Body of pancreas (tissue), 4 donors: ENCODE data around the gene ERCC4. TPM values are rescaled to one million over a fixed set of nuclear protein-coding genes. Genes with fewer than 3 reads are reported as not detected.

Experiments used
- ATAC-seq: fragments of 150-250 bp; one replicate; pipeline ENCODE4 v1.9.1; 2016
- DNase-seq, 4 donors: peaks; one replicate each; pipeline ENCODE4 v3.0.0-alpha.2; 2019
- H3K27ac ChIP-seq, 4 donors: fragments of 200-600 bp; sonication (generic); 1 replicate in 3 of 4; 2 replicates in 1 of 4; pipeline versions ENCODE4 v1.5.1 to v1.6.1; 2016 to 2019; ENCODE audit warnings: mild to moderate bottlenecking in 1 of 4, mixed read lengths in 1 of 4, moderate library complexity in 1 of 4
- H3K27me3 ChIP-seq, 2 donors: fragments of 200-600 bp; sonication (generic); one replicate each; pipeline ENCODE4 v1.6.0; 2016; ENCODE audit warnings: mild to moderate bottlenecking in 1 of 2
- H3K36me3 ChIP-seq, 2 donors: fragments of 200-600 bp; sonication (generic); replicated peaks in 1 of 2; 2 replicates each; pipeline ENCODE4 v1.5.1; 2016; ENCODE audit warnings: low read depth in 2 of 2; ENCODE audit not compliant: insufficient read depth in 1 of 2
- H3K4me1 ChIP-seq: fragments of 200-600 bp; sonication (generic); one replicate; pipeline ENCODE4 v1.6.0; 2016
- H3K4me3 ChIP-seq, 2 donors: fragments of 200-600 bp; sonication (generic); 1 replicate in 1 of 2; 2 replicates in 1 of 2; pipeline ENCODE4 v1.5.1; 2016 to 2019
- H3K9me3 ChIP-seq, 3 donors: fragments of 200-600 bp; sonication (generic); 1 replicate in 2 of 3; 2 replicates in 1 of 3; pipeline ENCODE4 v1.5.1; 2016
- POLR2A ChIP-seq, 3 donors: fragments of 450-650 bp; IDR thresholded peaks; one replicate each; pipeline ENCODE4 v1.6.1; 2016; ENCODE audit warnings: antibody characterized with exemption in 3 of 3, mild to moderate bottlenecking in 2 of 3
- WGBS, 2 donors: methylation state at CpG; one replicate each; pipeline ENCODE4 v1.1.5; 2017; 5-methylcytosine and 5-hydroxymethylcytosine counted together
- intact Hi-C: fragments of 100-400 bp; cut with DNase I; formaldehyde crosslinking; loops from one replicate; pipeline ENCODE4 v1.15.1; 2023
- total RNA-seq, 2 donors: library from RNA; depleted of rRNA; stranded (reverse); fragments of >200 nt; gene quantifications; one replicate each; pipeline ENCODE4 v1.1.0, GENCODE V29; 2016
- TF ChIP-seq, protein P1 (sequence below), 7 experiments: fragments of 450-650 bp in 4 of 7; fragments of 200-600 bp in 3 of 7; sonication (generic) in 3 of 7; IDR thresholded peaks; one replicate each; pipeline ENCODE4 v1.5.1; 2016 to 2019; ENCODE audit warnings: antibody characterized with exemption in 7 of 7

Gene ERCC4
- total RNA-seq, 2 donors from 2014 or later = 9.2 to 9.9 TPM

DNA sequence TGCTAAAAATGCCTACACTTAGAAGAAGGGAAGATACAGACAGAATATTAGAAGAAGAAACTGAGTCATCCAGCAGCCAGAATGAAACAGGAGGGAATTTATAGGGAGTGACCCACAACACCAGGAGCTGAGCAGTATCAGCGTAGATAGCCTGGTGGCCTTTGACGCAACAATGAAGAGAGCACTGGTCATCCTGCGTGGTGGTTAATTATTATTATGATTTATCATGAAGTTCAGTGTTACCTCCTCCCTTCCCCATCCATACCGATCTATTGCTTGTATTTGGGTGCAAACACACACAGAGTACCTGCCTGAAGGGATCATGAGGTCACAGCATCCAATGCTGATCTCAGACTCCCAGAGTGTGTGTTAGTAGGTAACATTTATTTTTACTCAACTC, 38.5 kb downstream of the ERCC4 start:
- peaks cover 22% of the 10 kb centered on the region for H3K4me1 ChIP-seq
- intact Hi-C loops = no loop called here
- no peak for ATAC-seq

DNA sequence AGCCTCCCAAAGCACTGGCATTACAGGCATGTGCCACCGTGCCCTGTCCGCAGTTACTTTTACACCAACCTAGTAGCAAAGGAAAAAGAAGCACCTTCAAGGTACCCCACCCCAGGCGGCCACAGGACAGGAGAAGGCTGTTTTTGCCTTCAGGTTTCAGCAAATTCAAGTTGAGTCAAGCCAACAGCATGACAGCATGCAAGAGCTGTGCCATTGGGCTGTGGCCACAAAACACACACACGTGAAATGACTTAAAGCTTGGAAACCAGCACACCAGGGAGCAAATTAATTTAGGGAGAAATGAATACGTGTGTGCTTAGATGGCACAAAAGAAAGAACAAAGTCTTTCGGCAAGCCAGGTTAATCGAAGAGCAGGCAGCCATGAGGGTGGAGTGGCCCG, 39.7 kb downstream of the ERCC4 start:
- H3K9me3 ChIP-seq = no peaks in the 10 kb centered on the region
- DNase-seq = no peak
- intact Hi-C loops = no loop called here
- no peak for ATAC-seq
- 78 to 88% methylated on average over 8 of the region's 8 CpGs for whole genome bisulfite sequencing, 2 donors
- H3K36me3 ChIP-seq = no peaks in the 10 kb centered on the region
- peaks cover 22% of the 10 kb centered on the region for H3K4me1 ChIP-seq
- H3K27ac ChIP-seq = peak overlapping the region in 1 of 4 donors; percentile 6
- no peaks in the 10 kb centered on the region for H3K27me3 ChIP-seq
- TF ChIP-seq POLR2A (IDR thresholded peaks at IDR 0.05) = no peak
- no peak overlapping the region for H3K4me3 ChIP-seq

More for the DNA sequence above, 38.5 kb downstream of the ERCC4 start:
- Histone ChIP-seq H3K36me3 (no peaks in the 10 kb centered on the region), H3K27me3 (no peaks in the 10 kb centered on the region), H3K27ac (peak overlapping the region in 1 of 4 donors; percentile 85), H3K4me3 (no peak overlapping the region), H3K9me3 (no peaks in the 10 kb centered on the region)
- 86 to 88% methylated on average over 4 of the region's 4 CpGs for WGBS, 2 donors
- DNase-seq = no peak
- TF ChIP-seq, protein P1, sequence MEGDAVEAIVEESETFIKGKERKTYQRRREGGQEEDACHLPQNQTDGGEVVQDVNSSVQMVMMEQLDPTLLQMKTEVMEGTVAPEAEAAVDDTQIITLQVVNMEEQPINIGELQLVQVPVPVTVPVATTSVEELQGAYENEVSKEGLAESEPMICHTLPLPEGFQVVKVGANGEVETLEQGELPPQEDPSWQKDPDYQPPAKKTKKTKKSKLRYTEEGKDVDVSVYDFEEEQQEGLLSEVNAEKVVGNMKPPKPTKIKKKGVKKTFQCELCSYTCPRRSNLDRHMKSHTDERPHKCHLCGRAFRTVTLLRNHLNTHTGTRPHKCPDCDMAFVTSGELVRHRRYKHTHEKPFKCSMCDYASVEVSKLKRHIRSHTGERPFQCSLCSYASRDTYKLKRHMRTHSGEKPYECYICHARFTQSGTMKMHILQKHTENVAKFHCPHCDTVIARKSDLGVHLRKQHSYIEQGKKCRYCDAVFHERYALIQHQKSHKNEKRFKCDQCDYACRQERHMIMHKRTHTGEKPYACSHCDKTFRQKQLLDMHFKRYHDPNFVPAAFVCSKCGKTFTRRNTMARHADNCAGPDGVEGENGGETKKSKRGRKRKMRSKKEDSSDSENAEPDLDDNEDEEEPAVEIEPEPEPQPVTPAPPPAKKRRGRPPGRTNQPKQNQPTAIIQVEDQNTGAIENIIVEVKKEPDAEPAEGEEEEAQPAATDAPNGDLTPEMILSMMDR (IDR thresholded peaks at IDR 0.05) = no peak
- no peak for TF ChIP-seq POLR2A (IDR thresholded peaks at IDR 0.05)

- H3K27me3 ChIP-seq = no peaks in the 10 kb centered on the region
- intact Hi-C loops = no loop called here
- H3K36me3 ChIP-seq = no peaks in the 10 kb centered on the region
- TF ChIP-seq POLR2A (IDR thresholded peaks at IDR 0.05) = no peak
- TF ChIP-seq, protein P1 (IDR thresholded peaks at IDR 0.05) = no peak
- 72 to 73% methylated on average over 8 of the region's 8 CpGs for WGBS, 2 donors
- H3K9me3 ChIP-seq = no peaks in the 10 kb centered on the region
- no peak overlapping the region for H3K4me3 ChIP-seq
- no peak for ATAC-seq
- DNase-seq = no peak
- H3K27ac ChIP-seq = no peak overlapping the region
- peaks cover 22% of the 10 kb centered on the region for H3K4me1 ChIP-seq
Observed at GRCh38 chr16:13961099-13961811, 41.3 kb downstream of the ERCC4 start.

- TF ChIP-seq, protein P1 (IDR thresholded peaks at IDR 0.05) = no peak
- no peak for TF ChIP-seq POLR2A (IDR thresholded peaks at IDR 0.05)
- intact Hi-C loops = no loop called here
- WGBS, 2 donors = 74 to 85% methylated on average over 1 of the region's 1 CpG
- DNase-seq (no peak), ATAC-seq (no peak)
- H3K4me3 ChIP-seq = no peak overlapping the region
- no peaks in the 10 kb centered on the region for H3K36me3 ChIP-seq
- no peaks in the 10 kb centered on the region for H3K9me3 ChIP-seq
- H3K4me1 ChIP-seq = peaks cover 15% of the 10 kb centered on the region
- H3K27me3 ChIP-seq = no peaks in the 10 kb centered on the region
- no peak overlapping the region for H3K27ac ChIP-seq
Observed at GRCh38 chr16:13962232-13962631, 42.3 kb downstream of the ERCC4 start.

GRCh38 chr16:13968835-13969234, 48.9 kb downstream of the ERCC4 start:
- intact Hi-C loops = no loop called here
- H3K4me3 ChIP-seq = no peak overlapping the region
- H3K27me3 ChIP-seq = no peaks in the 10 kb centered on the region
- DNase-seq = no peak
- no peaks in the 10 kb centered on the region for H3K36me3 ChIP-seq
- no peak overlapping the region for H3K27ac ChIP-seq
- 66 to 85% methylated on average over 2 of the region's 2 CpGs for WGBS, 2 donors
- TF ChIP-seq, protein P1 (IDR thresholded peaks at IDR 0.05) = no peak
- TF ChIP-seq POLR2A (IDR thresholded peaks at IDR 0.05) = no peak
- no peaks in the 10 kb centered on the region for H3K4me1 ChIP-seq
- no peak for ATAC-seq
- peaks cover 0 to 3% (median 0%) of the 10 kb centered on the region in 3 donors for H3K9me3 ChIP-seq
